GM10266 (cell line): Measurements from ENCODE around the gene TPK1.

ENCODE experiments used
- DNase-seq: peaks from one replicate; pipeline ENCODE4 v3.0.0; 2012; ENCODE audit errors: extremely low spot score
- TF ChIP-seq, protein P1 (sequence below): IDR thresholded peaks from 2 replicates; pipeline ENCODE4 v1.5.1; 2012; ENCODE audit warnings: mild to moderate bottlenecking, low read depth; ENCODE audit not compliant: control insufficient read depth, insufficient read depth; ENCODE audit errors: missing control alignments

Gene TPK1

GRCh38 chr7:144524271-144524670, 311.6 kb downstream of the TPK1 start:
- DNase-seq = no peak
- TF ChIP-seq, protein P1, sequence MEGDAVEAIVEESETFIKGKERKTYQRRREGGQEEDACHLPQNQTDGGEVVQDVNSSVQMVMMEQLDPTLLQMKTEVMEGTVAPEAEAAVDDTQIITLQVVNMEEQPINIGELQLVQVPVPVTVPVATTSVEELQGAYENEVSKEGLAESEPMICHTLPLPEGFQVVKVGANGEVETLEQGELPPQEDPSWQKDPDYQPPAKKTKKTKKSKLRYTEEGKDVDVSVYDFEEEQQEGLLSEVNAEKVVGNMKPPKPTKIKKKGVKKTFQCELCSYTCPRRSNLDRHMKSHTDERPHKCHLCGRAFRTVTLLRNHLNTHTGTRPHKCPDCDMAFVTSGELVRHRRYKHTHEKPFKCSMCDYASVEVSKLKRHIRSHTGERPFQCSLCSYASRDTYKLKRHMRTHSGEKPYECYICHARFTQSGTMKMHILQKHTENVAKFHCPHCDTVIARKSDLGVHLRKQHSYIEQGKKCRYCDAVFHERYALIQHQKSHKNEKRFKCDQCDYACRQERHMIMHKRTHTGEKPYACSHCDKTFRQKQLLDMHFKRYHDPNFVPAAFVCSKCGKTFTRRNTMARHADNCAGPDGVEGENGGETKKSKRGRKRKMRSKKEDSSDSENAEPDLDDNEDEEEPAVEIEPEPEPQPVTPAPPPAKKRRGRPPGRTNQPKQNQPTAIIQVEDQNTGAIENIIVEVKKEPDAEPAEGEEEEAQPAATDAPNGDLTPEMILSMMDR = no peak

DNA sequence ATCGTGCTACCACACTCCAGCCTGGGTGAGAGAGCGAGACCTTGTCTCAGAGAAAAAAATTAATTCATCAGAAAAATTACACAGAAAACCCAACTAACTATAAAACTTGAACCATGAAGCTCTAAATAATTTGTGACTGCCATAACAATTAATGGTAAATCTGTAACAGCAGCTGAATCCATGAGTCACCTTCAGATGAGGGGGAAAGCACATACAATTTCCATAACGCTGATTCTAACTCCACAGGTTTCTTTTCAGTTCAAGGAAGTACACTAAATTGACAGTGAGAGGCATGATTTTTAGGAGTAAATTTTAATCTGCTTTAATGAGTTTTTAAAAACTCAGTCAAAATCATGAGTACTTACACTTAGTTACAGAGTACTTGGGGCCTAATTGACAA, 312.2 kb downstream of the TPK1 start:
- no peak for DNase-seq
- TF ChIP-seq, protein P1 = no peak

GRCh38 chr7:144519925-144520324, 315.9 kb downstream of the TPK1 start:
- TF ChIP-seq, protein P1 = no peak
- no peak for DNase-seq

DNA sequence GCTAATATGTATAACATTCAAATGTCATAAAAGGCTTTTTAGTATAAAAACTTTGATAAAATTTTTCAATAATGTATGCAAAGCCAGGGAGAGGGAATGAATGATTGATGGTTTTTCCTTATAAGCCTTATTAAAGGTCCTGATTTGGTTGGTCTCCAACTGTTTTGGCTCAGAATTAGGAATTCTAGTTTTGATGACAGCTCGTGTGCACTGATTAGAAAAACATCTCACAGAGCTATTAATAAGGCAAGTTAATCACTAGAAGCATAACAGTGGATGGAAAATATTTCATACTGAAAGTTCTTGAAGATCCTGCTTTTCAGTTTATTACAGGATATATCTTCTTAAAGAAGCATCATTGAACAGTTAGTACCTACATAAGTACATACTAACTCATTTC, 317.5 kb downstream of the TPK1 start:
- TF ChIP-seq, protein P1 = no peak
- DNase-seq = no peak

DNA sequence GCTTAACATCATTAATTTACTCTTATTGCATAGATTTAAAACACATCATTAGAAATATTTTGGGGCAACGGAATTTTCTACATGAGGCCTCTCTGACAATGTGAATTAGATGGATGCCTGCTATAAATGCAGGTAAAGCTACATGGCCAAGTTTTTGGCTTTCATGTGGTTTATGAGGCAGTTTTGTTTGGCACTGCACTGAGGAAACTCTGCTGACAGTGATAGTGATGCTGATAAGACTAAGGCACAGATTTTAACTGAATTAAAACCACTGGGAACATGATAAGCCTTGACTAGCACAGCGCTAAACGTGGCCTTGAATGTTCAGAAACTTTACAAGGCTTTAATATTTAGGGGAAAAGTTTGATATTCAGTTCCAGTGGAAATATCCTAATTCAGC, 318.1 kb downstream of the TPK1 start:
- DNase-seq = no peak
- TF ChIP-seq, protein P1 = no peak

DNA sequence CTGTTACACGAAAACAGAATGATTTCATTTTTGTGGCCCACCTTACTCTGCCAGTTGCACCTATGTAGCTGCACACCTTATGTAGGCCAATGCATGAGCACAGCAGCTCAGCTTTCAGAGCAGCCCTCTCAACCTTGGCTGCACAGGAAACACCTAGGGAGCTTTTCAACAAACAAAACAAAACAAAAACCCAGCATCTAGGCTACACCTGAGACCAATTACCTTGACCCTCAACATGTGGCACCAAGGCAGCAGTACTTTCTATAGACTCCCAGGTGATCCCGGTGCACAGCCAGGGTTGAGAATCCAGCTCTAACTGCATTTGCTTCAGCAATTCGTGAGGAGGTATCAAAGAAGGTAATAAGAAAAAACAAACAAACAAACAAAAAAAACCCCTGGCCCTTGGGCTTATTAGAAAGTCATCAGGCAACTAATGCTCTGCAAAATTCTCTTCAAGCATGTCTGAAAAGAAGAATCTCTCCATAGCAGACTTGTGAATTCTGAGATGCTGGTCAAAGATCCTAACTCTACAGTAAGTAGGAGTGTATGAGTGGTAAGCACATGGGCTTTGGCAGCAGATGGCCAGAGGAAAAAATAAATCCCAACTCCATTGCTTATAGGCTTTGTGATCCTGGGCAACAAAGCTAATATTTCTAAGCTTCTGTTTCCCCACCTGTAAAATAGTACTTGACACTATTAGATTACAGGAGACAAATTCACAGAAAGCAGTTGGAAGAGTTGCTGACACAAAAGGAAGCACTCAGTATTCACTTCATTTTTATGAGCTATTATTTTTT, 318.9 kb downstream of the TPK1 start:
- TF ChIP-seq, protein P1 = no peak

DNA sequence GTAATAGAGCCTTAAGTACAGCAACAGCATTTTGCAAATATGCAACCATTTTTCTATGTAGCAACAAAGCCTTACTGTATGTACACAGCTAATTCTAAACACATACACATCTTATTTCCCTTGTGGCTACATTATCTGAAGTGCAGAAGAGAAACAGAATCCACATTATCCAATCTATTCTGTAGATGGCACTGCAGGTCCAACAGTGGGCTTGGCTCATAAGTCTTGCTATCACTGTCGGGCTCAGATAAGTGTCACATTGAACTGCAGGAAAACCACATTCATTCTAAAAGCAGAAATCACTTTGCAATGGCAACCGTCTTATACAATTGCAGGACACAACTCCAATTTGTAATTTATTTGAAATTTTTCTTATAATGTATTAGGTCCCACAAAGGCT, 322.5 kb downstream of the TPK1 start:
- peak; percentile 18 for DNase-seq
- TF ChIP-seq, protein P1 = no peak

More for the DNA sequence above, 318.9 kb downstream of the TPK1 start:
- DNase-seq = no peak
